Panc1 (cell line): ENCODE results near the gene TEX12.

Source experiments
- CTCF ChIP-seq: fragments of 450-650 bp; IDR thresholded peaks from 2 replicates; pipeline ENCODE4 v1.5.1; 2017; ENCODE audit warnings: mild to moderate bottlenecking
- POLR2AphosphoS5 ChIP-seq: IDR thresholded peaks from 2 replicates; pipeline ENCODE4 v1.6.1; 2012; ENCODE audit warnings: mild to moderate bottlenecking, low read depth, low read length, moderate library complexity
- SIN3A ChIP-seq: IDR thresholded peaks from 2 replicates; pipeline ENCODE4 v1.6.1; 2012; ENCODE audit warnings: low read depth, mild to moderate bottlenecking, low read length, moderate library complexity, borderline replicate concordance; ENCODE audit not compliant: insufficient read depth
- TF ChIP-seq, protein P1 (sequence below), 2 experiments: IDR thresholded peaks; 2 replicates each; pipeline ENCODE4 v1.6.1; 2011 to 2012; ENCODE audit warnings: low read depth in 2 of 2, control low read depth in 1 of 2, low read length in 1 of 2, mild to moderate bottlenecking in 1 of 2, moderate library complexity in 1 of 2; ENCODE audit not compliant: insufficient read depth in 1 of 2

DNA sequence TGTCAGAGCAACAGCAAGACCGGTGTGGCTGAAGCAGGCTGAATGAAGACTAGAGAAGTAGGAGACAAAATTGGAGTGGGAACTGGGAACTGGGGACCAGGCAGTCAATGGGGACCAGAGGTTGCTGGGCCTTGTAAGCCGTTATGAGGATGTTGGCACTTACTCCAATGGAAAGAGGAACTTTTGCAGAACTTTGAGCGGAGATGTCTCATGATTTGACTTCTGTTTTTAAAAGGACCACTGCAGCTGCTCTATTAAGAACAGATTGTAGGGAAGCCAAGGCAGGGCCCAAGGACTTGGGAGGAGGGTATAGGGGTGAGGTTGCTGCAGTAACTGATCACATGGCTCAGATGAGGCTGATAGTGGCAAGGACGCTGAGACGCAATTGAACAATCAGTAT is 37.5 kb upstream of the TEX12 start:
- no peak for TF ChIP-seq CTCF
- TF ChIP-seq POLR2AphosphoS5 = no peak
- no peak for TF ChIP-seq SIN3A
- TF ChIP-seq, protein P1, sequence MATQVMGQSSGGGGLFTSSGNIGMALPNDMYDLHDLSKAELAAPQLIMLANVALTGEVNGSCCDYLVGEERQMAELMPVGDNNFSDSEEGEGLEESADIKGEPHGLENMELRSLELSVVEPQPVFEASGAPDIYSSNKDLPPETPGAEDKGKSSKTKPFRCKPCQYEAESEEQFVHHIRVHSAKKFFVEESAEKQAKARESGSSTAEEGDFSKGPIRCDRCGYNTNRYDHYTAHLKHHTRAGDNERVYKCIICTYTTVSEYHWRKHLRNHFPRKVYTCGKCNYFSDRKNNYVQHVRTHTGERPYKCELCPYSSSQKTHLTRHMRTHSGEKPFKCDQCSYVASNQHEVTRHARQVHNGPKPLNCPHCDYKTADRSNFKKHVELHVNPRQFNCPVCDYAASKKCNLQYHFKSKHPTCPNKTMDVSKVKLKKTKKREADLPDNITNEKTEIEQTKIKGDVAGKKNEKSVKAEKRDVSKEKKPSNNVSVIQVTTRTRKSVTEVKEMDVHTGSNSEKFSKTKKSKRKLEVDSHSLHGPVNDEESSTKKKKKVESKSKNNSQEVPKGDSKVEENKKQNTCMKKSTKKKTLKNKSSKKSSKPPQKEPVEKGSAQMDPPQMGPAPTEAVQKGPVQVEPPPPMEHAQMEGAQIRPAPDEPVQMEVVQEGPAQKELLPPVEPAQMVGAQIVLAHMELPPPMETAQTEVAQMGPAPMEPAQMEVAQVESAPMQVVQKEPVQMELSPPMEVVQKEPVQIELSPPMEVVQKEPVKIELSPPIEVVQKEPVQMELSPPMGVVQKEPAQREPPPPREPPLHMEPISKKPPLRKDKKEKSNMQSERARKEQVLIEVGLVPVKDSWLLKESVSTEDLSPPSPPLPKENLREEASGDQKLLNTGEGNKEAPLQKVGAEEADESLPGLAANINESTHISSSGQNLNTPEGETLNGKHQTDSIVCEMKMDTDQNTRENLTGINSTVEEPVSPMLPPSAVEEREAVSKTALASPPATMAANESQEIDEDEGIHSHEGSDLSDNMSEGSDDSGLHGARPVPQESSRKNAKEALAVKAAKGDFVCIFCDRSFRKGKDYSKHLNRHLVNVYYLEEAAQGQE (IDR thresholded peaks at IDR 0.05; ENCODE audit: insufficient read depth in 1 of 2, low read depth in 2 of 2, low read length in 1 of 2) = no peak
